A549 (cell line): Measurements from ENCODE around the gene MOB3C. TPM values are rescaled to one million over a fixed set of nuclear protein-coding genes. Genes with fewer than 3 reads are reported as not detected.

Source experiments
- ATAC-seq, 2 experiments: fragments of 200-7000 bp in 1 of 2; fragments of >200 bp in 1 of 2; cut with Nextera tagmentation in 1 of 2; cut with Tn5 transposase in 1 of 2; 3 replicates each; pipeline versions ENCODE4 v1.8.0 to v1.9.1; 2018 to 2020; ENCODE audit warnings: mild to moderate bottlenecking in 1 of 2, moderate library complexity in 1 of 2
- CTCF ChIA-PET: fragments of 300-600 bp; sonication (Branson Sonifier 250); formaldehyde crosslinking; extraction: SDS; loops from one replicate; lab custom pipeline; 2021; ENCODE audit warnings: antibody characterized with exemption, inconsistent platforms; lab: Yijun Ruan, JAX
- POLR2A ChIA-PET: fragments of 350-600 bp; formaldehyde crosslinking; extraction: SDS; loops from one replicate; lab custom pipeline; 2021; ENCODE audit warnings: antibody characterized with exemption, inconsistent platforms; lab: Yijun Ruan, JAX
- DNase-seq, 2 experiments: peaks; one replicate each; pipeline versions ENCODE4 v3.0.0 to v3.0.0-alpha.2; 2011 to 2016; ENCODE audit warnings: low read depth in 1 of 2, low spot score in 1 of 2
- FAIRE-seq: peaks from 2 replicates; lab custom pipeline; 2011; peaks lifted over from hg19 to GRCh38; lab: Jason Lieb, UNC
- H3K27ac ChIP-seq, 2 experiments: fragments of >200 bp; sonication (Bioruptor Twin); formaldehyde crosslinking; 3 replicates each; pipeline ENCODE4 v1.5.1; 2016 to 2017
- H3K4me1 ChIP-seq: fragments of >200 bp; sonication (Bioruptor Twin); formaldehyde crosslinking; 3 replicates; pipeline ENCODE4 v1.6.1; 2016
- H3K4me2 ChIP-seq: fragments of >200 bp; sonication (Bioruptor Twin); formaldehyde crosslinking; 3 replicates; pipeline ENCODE4 v1.6.1; 2016
- H3K4me3 ChIP-seq: fragments of >200 bp; sonication (Bioruptor Twin); formaldehyde crosslinking; 3 replicates; pipeline ENCODE4 v1.5.1; 2016
- H3K9me3 ChIP-seq: fragments of >200 bp; sonication (Bioruptor Twin); formaldehyde crosslinking; 3 replicates; pipeline ENCODE4 v1.6.1; 2016
- BCL3 ChIP-seq: fragments of >200 bp; sonication (Bioruptor Twin); formaldehyde crosslinking; IDR thresholded peaks from 3 replicates; pipeline ENCODE4 v1.6.1; 2016
- CBX2 ChIP-seq: fragments of 200-600 bp; sonication (generic); IDR thresholded peaks from 2 replicates; pipeline ENCODE4 v1.6.1; 2016; ENCODE audit warnings: low read depth, mild to moderate bottlenecking, borderline replicate concordance
- CHD2 ChIP-seq: fragments of 150-350 bp; IDR thresholded peaks from 2 replicates; pipeline ENCODE4 v1.6.1; 2014; ENCODE audit warnings: low read length; ENCODE audit not compliant: partially characterized antibody
- EHMT2 ChIP-seq: fragments of 200-600 bp; sonication (generic); IDR thresholded peaks from 2 replicates; pipeline ENCODE4 v1.6.1; 2016; ENCODE audit warnings: antibody characterized with exemption, low read depth, mild to moderate bottlenecking, moderate library complexity
- ESRRA ChIP-seq: fragments of 150-350 bp; IDR thresholded peaks from 2 replicates; pipeline ENCODE4 v1.6.1; 2014; ENCODE audit warnings: mild to moderate bottlenecking, low read length, borderline replicate concordance
- GATA3 ChIP-seq: IDR thresholded peaks from 2 replicates; pipeline ENCODE4 v1.6.1; 2012; ENCODE audit warnings: borderline replicate concordance
- HDAC2 ChIP-seq: fragments of 200-600 bp; sonication (generic); IDR thresholded peaks from 2 replicates; pipeline ENCODE4 v1.6.1; 2016
- HEYL ChIP-seq: fragments of 250-450 bp; sonication (Bioruptor Pico); IDR thresholded peaks from 2 replicates; pipeline ENCODE4 v1.8.0; 2021; ENCODE audit warnings: mild to moderate bottlenecking, moderate library complexity
- HOXA7 ChIP-seq: fragments of 250-450 bp; sonication (Bioruptor Pico); IDR thresholded peaks from 2 replicates; pipeline ENCODE4 v1.5.0; 2020; ENCODE audit warnings: mild to moderate bottlenecking, moderate library complexity
- HOXB13 ChIP-seq: fragments of 250-450 bp; sonication (Bioruptor Pico); IDR thresholded peaks from 2 replicates; pipeline ENCODE4 v1.5.0; 2020; ENCODE audit warnings: low read depth, mild to moderate bottlenecking, moderate library complexity
- KDM1A ChIP-seq: fragments of 200-600 bp; sonication (generic); IDR thresholded peaks from 2 replicates; pipeline ENCODE4 v1.6.1; 2016; ENCODE audit warnings: low read depth, mild to moderate bottlenecking
- KDM5A ChIP-seq: fragments of 200-600 bp; sonication (generic); IDR thresholded peaks from 2 replicates; pipeline ENCODE4 v1.6.1; 2016; ENCODE audit warnings: antibody characterized with exemption, mild to moderate bottlenecking
- MAFK ChIP-seq: fragments of 450-650 bp; IDR thresholded peaks from 2 replicates; pipeline ENCODE4 v1.6.1; 2014; ENCODE audit not compliant: partially characterized antibody
- POLR2A ChIP-seq: IDR thresholded peaks from 2 replicates; pipeline ENCODE4 v1.6.1; 2012; ENCODE audit warnings: mild to moderate bottlenecking, low read length
- POLR2AphosphoS2 ChIP-seq: conservative IDR thresholded peaks from 2 replicates; pipeline ENCODE4 v1.6.1; 2012; ENCODE audit warnings: low read length, improper control_type of control experiment, inconsistent platforms
- RARB ChIP-seq: fragments of 250-450 bp; sonication (Bioruptor Pico); IDR thresholded peaks from 2 replicates; pipeline ENCODE4 v1.8.0; 2021; ENCODE audit warnings: mild to moderate bottlenecking, moderate library complexity
- RCOR1 ChIP-seq: fragments of 150-350 bp; IDR thresholded peaks from 2 replicates; pipeline ENCODE4 v1.6.1; 2014; ENCODE audit warnings: antibody characterized with exemption, low read length, low read depth
- SMC3 ChIP-seq: fragments of >200 bp; sonication (Bioruptor Twin); formaldehyde crosslinking; IDR thresholded peaks from 3 replicates; pipeline ENCODE4 v1.6.1; 2018; ENCODE audit warnings: inconsistent platforms
- SREBF2 ChIP-seq: fragments of 450-650 bp; IDR thresholded peaks from 2 replicates; pipeline ENCODE4 v1.6.1; 2014; ENCODE audit warnings: mild to moderate bottlenecking, moderate library complexity
- TFCP2L1 ChIP-seq: fragments of 250-450 bp; sonication (Bioruptor Pico); IDR thresholded peaks from 2 replicates; pipeline ENCODE4 v1.5.0; 2021; ENCODE audit warnings: mild to moderate bottlenecking
- ZC3H11A ChIP-seq: fragments of 450-650 bp; IDR thresholded peaks from 2 replicates; pipeline ENCODE4 v1.6.1; 2014; ENCODE audit warnings: antibody characterized with exemption, mild to moderate bottlenecking
- ZSCAN20 ChIP-seq: fragments of 250-450 bp; sonication (Bioruptor Pico); IDR thresholded peaks from 2 replicates; pipeline ENCODE4 v1.8.0; 2022; ENCODE audit warnings: mild to moderate bottlenecking, moderate library complexity
- WGBS: methylation state at CpG from one replicate; pipeline ENCODE4 v1.1.6; 2017; ENCODE audit errors: missing lambda C conversion rate; 5-methylcytosine and 5-hydroxymethylcytosine counted together
- polyA plus RNA-seq, 4 experiments: library from polyadenylated mRNA; depleted of rRNA in 3 of 4; stranded (reverse); fragments of >200 nt; fragmentation: RNase III in 1 of 4; extraction: RNeasy Plus Mini Kit Qiagen cat#74134 plus additional on column Dnase treatment in 1 of 4; gene quantifications; 2 replicates in 3 of 4; 3 replicates in 1 of 4; pipeline ENCODE4 v1.2.3, GENCODE V29; 2011 to 2017
- TF ChIP-seq, protein P1 (sequence below): fragments of 450-650 bp; IDR thresholded peaks from 2 replicates; pipeline ENCODE4 v1.6.1; 2014; ENCODE audit warnings: antibody characterized with exemption
- TF ChIP-seq, protein P2 (sequence below): fragments of 250-450 bp; sonication (Bioruptor Pico); IDR thresholded peaks from 2 replicates; pipeline ENCODE4 v1.5.0; 2020; ENCODE audit warnings: low read depth, mild to moderate bottlenecking, moderate library complexity
- TF ChIP-seq, protein P3 (sequence below): fragments of >200 bp; sonication (Bioruptor Twin); formaldehyde crosslinking; IDR thresholded peaks from 3 replicates; pipeline ENCODE4 v1.5.1; 2016

Gene MOB3C
- polyA plus RNA-seq, 2 of the 4 experiments (the other 2 are of a cell fraction): 2.6 to 2.7 TPM

- ChIA-PET CTCF (no interaction called here), POLR2A (no interaction called here)
- Histone ChIP-seq H3K4me2 (no peak overlapping the region), H3K9me3 (no peaks in the 10 kb centered on the region), H3K4me3 (no peak overlapping the region), H3K27ac (no peak overlapping the region), H3K4me1 (no peaks in the 10 kb centered on the region)
- WGBS: 85% methylated on average over 6 of the region's 6 CpGs
- no peak for FAIRE-seq
- TF ChIP-seq CBX2: no peak
- TF ChIP-seq GATA3: no peak
- TF ChIP-seq ZC3H11A: no peak
- TF ChIP-seq, protein P1, sequence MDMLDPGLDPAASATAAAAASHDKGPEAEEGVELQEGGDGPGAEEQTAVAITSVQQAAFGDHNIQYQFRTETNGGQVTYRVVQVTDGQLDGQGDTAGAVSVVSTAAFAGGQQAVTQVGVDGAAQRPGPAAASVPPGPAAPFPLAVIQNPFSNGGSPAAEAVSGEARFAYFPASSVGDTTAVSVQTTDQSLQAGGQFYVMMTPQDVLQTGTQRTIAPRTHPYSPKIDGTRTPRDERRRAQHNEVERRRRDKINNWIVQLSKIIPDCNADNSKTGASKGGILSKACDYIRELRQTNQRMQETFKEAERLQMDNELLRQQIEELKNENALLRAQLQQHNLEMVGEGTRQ: no peak
- no peak for TF ChIP-seq KDM1A
- TF ChIP-seq, protein P2, sequence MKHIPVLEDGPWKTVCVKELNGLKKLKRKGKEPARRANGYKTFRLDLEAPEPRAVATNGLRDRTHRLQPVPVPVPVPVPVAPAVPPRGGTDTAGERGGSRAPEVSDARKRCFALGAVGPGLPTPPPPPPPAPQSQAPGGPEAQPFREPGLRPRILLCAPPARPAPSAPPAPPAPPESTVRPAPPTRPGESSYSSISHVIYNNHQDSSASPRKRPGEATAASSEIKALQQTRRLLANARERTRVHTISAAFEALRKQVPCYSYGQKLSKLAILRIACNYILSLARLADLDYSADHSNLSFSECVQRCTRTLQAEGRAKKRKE (CRISPR knock-in tag): no peak
- no peak for TF ChIP-seq CHD2
- no peak for TF ChIP-seq MAFK
- TF ChIP-seq KDM5A: no peak
- TF ChIP-seq, protein P3, sequence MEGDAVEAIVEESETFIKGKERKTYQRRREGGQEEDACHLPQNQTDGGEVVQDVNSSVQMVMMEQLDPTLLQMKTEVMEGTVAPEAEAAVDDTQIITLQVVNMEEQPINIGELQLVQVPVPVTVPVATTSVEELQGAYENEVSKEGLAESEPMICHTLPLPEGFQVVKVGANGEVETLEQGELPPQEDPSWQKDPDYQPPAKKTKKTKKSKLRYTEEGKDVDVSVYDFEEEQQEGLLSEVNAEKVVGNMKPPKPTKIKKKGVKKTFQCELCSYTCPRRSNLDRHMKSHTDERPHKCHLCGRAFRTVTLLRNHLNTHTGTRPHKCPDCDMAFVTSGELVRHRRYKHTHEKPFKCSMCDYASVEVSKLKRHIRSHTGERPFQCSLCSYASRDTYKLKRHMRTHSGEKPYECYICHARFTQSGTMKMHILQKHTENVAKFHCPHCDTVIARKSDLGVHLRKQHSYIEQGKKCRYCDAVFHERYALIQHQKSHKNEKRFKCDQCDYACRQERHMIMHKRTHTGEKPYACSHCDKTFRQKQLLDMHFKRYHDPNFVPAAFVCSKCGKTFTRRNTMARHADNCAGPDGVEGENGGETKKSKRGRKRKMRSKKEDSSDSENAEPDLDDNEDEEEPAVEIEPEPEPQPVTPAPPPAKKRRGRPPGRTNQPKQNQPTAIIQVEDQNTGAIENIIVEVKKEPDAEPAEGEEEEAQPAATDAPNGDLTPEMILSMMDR: no peak
- TF ChIP-seq HDAC2: no peak
- no peak for TF ChIP-seq RCOR1
- no peak for TF ChIP-seq TFCP2L1 (CRISPR knock-in tag)
- TF ChIP-seq HOXA7 (CRISPR knock-in tag): no peak
- no peak for TF ChIP-seq HOXB13 (CRISPR knock-in tag)
- no peak for TF ChIP-seq SMC3
- ATAC-seq: no peak
- DNase-seq: no peak
These were observed 36.3 kb downstream of the MOB3C start for GRCh38 chr1:46580140-46580903.

- WGBS: 91% methylated on average over 4 of the region's 4 CpGs
- H3K4me3 ChIP-seq: no peak overlapping the region
- TF ChIP-seq EHMT2 (no peak), SREBF2 (no peak), HOXA7 (CRISPR knock-in tag) (no peak), TFCP2L1 (CRISPR knock-in tag) (no peak), POLR2A (no peak), HDAC2 (no peak), HEYL (CRISPR knock-in tag) (no peak), ESRRA (no peak), POLR2AphosphoS2 (no peak), BCL3 (no peak), ZSCAN20 (CRISPR knock-in tag) (no peak), RARB (CRISPR knock-in tag) (no peak)
- TF ChIP-seq, all 56 proteins: peak for 0
- DNase-seq (no peak), ATAC-seq (no peak), FAIRE-seq (no peak)
- H3K4me2 ChIP-seq: no peak overlapping the region
- ChIA-PET POLR2A (no interaction called here), CTCF (interaction anchor here (1.5 kb wide), 1 partner anchor 40 kb away, joined by 4 read pairs; no protein-coding TSS in a partner anchor)
- H3K4me1 ChIP-seq: no peaks in the 10 kb centered on the region
- H3K9me3 ChIP-seq: no peaks in the 10 kb centered on the region
- no peak overlapping the region for H3K27ac ChIP-seq
These were observed 38.9 kb downstream of the MOB3C start for GRCh38 chr1:46577671-46578070.
